Measurements from ENCODE around the gene TTC33.
"Not testable (repeated sequence)": the region's sequence is repeated elsewhere in the genome, so short reads cannot be mapped to it uniquely, and the experiment has no call there.

GRCh38 chr5:40705484-40705883 is 50.3 kb downstream of the TTC33 start:
- not testable (repeated sequence) for TF ChIP-seq CTCF (conservative IDR thresholded peaks at IDR 0.05); EZH2 (IDR thresholded peaks at IDR 0.05; ENCODE audit: low read depth)
